SK-N-SH treated with all-trans-retinoic acid at 6 μM for 48 hours (cell line): ENCODE results near the gene GAK.

Experiments used
- ATAC-seq: fragments of 200-7000 bp; cut with Tn5 transposase; 3 replicates; pipeline ENCODE4 v1.9.1; 2020; ENCODE audit warnings: mild to moderate bottlenecking, moderate library complexity
- BACH2 ChIP-seq: fragments of 250-450 bp; sonication (Bioruptor Pico); IDR thresholded peaks from 2 replicates; pipeline ENCODE4 v1.9.0; 2021; ENCODE audit warnings: mild to moderate bottlenecking, borderline replicate concordance
- CSDC2 ChIP-seq: fragments of 250-450 bp; sonication (Bioruptor Pico); IDR thresholded peaks from 2 replicates; pipeline ENCODE4 v1.5.0; 2020; ENCODE audit warnings: mild to moderate bottlenecking, moderate library complexity
- CSRNP3 ChIP-seq: fragments of 250-450 bp; sonication (Bioruptor Pico); IDR thresholded peaks from 2 replicates; pipeline ENCODE4 v1.5.1; 2021; ENCODE audit warnings: mild to moderate bottlenecking, moderate library complexity
- ESRRG ChIP-seq: fragments of 250-450 bp; sonication (Bioruptor Pico); IDR thresholded peaks from 2 replicates; pipeline ENCODE4 v1.6.1; 2021; ENCODE audit warnings: mild to moderate bottlenecking
- GLIS3 ChIP-seq: fragments of 250-450 bp; sonication (Bioruptor Pico); IDR thresholded peaks from 2 replicates; pipeline ENCODE4 v1.5.0; 2020; ENCODE audit warnings: mild to moderate bottlenecking, moderate library complexity
- ISL1 ChIP-seq: fragments of 250-450 bp; sonication (Bioruptor Pico); IDR thresholded peaks from 2 replicates; pipeline ENCODE4 v2.1.2; 2022; ENCODE audit warnings: mild to moderate bottlenecking, moderate library complexity
- OSR1 ChIP-seq: fragments of 250-450 bp; sonication (Bioruptor Pico); IDR thresholded peaks from 2 replicates; pipeline ENCODE4 v1.8.0; 2022; ENCODE audit warnings: moderate library complexity, mild to moderate bottlenecking, inconsistent platforms
- PATZ1 ChIP-seq: fragments of 250-450 bp; sonication (Bioruptor Pico); IDR thresholded peaks from 2 replicates; pipeline ENCODE4 v1.8.0; 2020; ENCODE audit warnings: mild to moderate bottlenecking, moderate library complexity, borderline replicate concordance
- PPARA ChIP-seq: fragments of 250-450 bp; sonication (Bioruptor Pico); IDR thresholded peaks from 2 replicates; pipeline ENCODE4 v1.5.0; 2020; ENCODE audit warnings: mild to moderate bottlenecking, borderline replicate concordance
- RARB ChIP-seq: fragments of 250-450 bp; sonication (Bioruptor Pico); IDR thresholded peaks from 2 replicates; pipeline ENCODE4 v1.8.0; 2021; ENCODE audit warnings: mild to moderate bottlenecking, moderate library complexity
- TCF4 ChIP-seq: fragments of 250-450 bp; sonication (Bioruptor Pico); IDR thresholded peaks from 2 replicates; pipeline ENCODE4 v1.8.0; 2021; ENCODE audit warnings: mild to moderate bottlenecking, moderate library complexity, borderline replicate concordance
- TOX ChIP-seq: fragments of 250-450 bp; sonication (Bioruptor Pico); IDR thresholded peaks from 2 replicates; pipeline ENCODE4 v1.8.0; 2021; ENCODE audit warnings: mild to moderate bottlenecking, moderate library complexity, borderline replicate concordance
- TSHZ2 ChIP-seq: fragments of 250-450 bp; sonication (Bioruptor Pico); IDR thresholded peaks from 2 replicates; pipeline ENCODE4 v1.5.0; 2020; ENCODE audit warnings: mild to moderate bottlenecking, moderate library complexity
- ZFP3 ChIP-seq: fragments of 250-450 bp; sonication (Bioruptor Pico); IDR thresholded peaks from 2 replicates; pipeline ENCODE4 v1.5.0; 2020; ENCODE audit warnings: mild to moderate bottlenecking, moderate library complexity
- ZFP30 ChIP-seq: fragments of 450-650 bp; formaldehyde crosslinking; IDR thresholded peaks from 2 replicates; pipeline ENCODE4 v1.5.0; 2022; ENCODE audit warnings: mild to moderate bottlenecking, moderate library complexity
- ZNF565 ChIP-seq: fragments of 450-650 bp; formaldehyde crosslinking; conservative IDR thresholded peaks from 2 replicates; pipeline ENCODE4 v1.5.0; 2020; ENCODE audit warnings: low read depth, mild to moderate bottlenecking, moderate library complexity
- ZNF70 ChIP-seq: fragments of 450-650 bp; formaldehyde crosslinking; IDR thresholded peaks from 2 replicates; pipeline ENCODE4 v1.5.0; 2020; ENCODE audit warnings: mild to moderate bottlenecking, moderate library complexity
- TF ChIP-seq, protein P1 (sequence below): fragments of 250-450 bp; sonication (Bioruptor Pico); IDR thresholded peaks from 2 replicates; pipeline ENCODE4 v1.8.0; 2021; ENCODE audit warnings: low read depth, mild to moderate bottlenecking, moderate library complexity, borderline replicate concordance

GAK gene

DNA sequence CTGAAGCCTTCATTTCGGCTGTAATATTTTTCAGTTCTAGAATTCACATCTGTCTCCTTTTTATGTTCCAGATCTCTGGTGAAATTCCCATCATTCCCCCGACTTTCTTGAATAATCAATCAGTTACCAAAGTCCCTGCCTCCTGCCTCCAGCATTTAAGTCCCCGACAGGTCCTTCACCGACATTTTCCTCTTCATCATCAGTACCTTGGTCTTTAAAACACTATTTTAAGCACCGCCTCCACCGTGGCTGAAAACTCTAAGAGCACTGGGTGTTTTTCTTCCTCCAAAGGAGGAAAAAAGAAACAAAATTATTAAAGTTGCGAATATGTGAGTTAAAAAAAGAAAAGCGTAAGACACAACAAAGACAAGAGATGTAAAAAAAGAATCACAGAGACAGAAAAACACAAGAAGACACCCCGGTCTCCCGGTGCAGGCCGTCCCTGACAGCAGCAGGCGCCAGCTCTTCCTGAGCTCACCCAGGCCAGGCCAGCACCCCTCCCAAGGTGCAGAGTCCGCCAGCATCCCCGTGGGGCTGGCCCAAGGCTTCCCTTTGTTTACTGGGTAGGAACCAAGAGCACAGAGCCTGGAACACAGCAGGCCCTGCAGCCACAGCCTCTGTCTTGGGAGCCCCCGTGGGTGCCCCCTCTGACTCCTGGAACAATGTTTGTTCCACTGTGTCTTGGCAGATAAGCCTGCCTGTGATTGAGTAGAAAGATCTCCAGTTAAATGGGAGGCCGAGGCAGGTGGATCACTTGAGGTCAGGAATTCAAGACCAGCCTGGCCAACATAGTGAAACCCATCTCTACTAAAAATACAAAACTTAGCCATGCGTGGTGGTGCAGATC is 56.9 kb downstream of the GAK start:
- TF ChIP-seq BACH2 (CRISPR knock-in tag) = no peak
- no peak for TF ChIP-seq CSRNP3 (CRISPR knock-in tag)
- TF ChIP-seq ZFP3 (CRISPR knock-in tag) = no peak
- no peak for TF ChIP-seq ZFP30 (CRISPR knock-in tag)
- TF ChIP-seq, protein P1, sequence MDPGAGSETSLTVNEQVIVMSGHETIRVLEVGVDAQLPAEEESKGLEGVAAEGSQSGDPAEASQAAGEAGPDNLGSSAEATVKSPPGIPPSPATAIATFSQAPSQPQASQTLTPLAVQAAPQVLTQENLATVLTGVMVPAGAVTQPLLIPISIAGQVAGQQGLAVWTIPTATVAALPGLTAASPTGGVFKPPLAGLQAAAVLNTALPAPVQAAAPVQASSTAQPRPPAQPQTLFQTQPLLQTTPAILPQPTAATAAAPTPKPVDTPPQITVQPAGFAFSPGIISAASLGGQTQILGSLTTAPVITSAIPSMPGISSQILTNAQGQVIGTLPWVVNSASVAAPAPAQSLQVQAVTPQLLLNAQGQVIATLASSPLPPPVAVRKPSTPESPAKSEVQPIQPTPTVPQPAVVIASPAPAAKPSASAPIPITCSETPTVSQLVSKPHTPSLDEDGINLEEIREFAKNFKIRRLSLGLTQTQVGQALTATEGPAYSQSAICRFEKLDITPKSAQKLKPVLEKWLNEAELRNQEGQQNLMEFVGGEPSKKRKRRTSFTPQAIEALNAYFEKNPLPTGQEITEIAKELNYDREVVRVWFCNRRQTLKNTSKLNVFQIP = no peak
- no peak for TF ChIP-seq ZNF70
- TF ChIP-seq PPARA (CRISPR knock-in tag) = no peak
- no peak for TF ChIP-seq GLIS3
- no peak for TF ChIP-seq TCF4
- TF ChIP-seq TOX (CRISPR knock-in tag) = no peak
- no peak for TF ChIP-seq RARB (CRISPR knock-in tag)
- no peak for TF ChIP-seq PATZ1
- no peak for TF ChIP-seq OSR1
- ATAC-seq = no peak

GRCh38 chr4:874056-874455 is 58.1 kb downstream of the GAK start:
- TF ChIP-seq ISL1 = no peak
- TF ChIP-seq PPARA (CRISPR knock-in tag) = no peak
- no peak for ATAC-seq

DNA sequence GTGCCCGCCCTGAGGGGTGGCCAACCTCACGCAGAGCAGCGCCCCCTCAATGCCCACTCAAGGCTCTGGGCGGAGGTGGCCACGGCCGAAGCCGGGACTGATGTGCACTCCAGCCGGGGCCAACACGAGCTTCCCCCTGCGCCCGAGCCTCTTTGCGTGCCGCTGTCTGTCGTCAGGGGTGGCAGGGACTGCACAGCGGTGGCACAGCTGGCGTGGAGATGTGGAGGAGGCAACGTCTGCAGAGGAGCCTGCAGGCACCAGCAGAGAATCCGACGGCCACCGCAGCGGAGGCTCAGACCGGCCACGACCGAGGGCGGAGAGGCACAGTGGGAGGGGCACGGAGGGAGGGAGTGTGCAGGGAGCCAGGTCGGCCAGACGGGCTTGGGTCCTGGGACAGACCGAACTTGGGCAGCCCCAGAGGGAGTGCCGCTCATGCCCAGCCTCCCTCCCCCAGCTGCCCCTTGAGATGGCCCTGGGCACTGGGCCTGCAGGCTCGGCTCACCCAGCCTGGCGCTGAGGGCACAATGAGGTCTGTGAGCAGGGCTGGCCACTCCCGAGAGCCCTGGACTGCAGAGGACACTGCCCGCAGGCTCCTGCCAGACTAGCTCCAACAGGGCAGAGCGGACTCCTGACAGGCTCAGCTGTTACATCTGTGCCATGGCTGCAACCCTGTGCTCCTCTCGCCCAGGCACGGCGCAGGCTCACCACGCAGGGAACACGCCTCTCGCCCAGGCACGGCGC is 59.7 kb downstream of the GAK start:
- TF ChIP-seq PATZ1 (no peak), ZFP30 (CRISPR knock-in tag) (no peak), RARB (CRISPR knock-in tag) (no peak), ZNF70 (no peak)

GRCh38 chr4:871484-871883 is 60.6 kb downstream of the GAK start:
- TF ChIP-seq TOX (CRISPR knock-in tag) (no peak), CSDC2 (CRISPR knock-in tag) (no peak), BACH2 (CRISPR knock-in tag) (no peak), ZFP3 (CRISPR knock-in tag) (no peak), ESRRG (CRISPR knock-in tag) (no peak), ZNF565 (CRISPR knock-in tag) (no peak)
- no peak for ATAC-seq

More for the DNA sequence above, 59.7 kb downstream of the GAK start:
- no peak for ATAC-seq

DNA sequence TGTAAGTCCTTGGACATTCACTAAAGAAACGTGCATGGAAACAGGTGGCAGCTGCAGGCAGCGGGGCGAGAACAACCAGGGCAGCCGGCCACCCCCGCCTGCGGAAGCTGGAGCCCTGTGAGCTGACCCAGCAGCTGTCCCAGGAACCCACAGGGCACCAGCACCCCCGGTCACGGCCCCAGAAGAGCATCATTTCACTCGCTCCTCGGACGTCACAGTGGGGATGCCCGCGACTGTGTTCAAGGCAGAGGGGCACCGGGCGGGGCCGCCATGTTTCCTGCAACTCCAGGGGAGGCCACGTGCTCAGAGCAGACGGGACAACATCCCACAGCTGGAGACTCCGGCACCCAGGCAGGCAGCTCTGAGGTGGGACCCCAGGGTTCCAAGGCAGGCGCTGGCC is 61.2 kb downstream of the GAK start:
- no peak for ATAC-seq
- TF ChIP-seq OSR1 = no peak
- no peak for TF ChIP-seq PATZ1
- no peak for TF ChIP-seq TSHZ2
- no peak for TF ChIP-seq BACH2 (CRISPR knock-in tag)
- TF ChIP-seq ZNF565 (CRISPR knock-in tag) = no peak
- TF ChIP-seq, protein P1 = no peak
